HepG2 (cell line): ENCODE measurements around the gene SH3PXD2A. TPM values are rescaled to one million over a fixed set of nuclear protein-coding genes. Genes with fewer than 3 reads are reported as not detected.

ENCODE experiments used
- CAMTA2 ChIP-seq: sonication (generic); formaldehyde crosslinking; IDR thresholded peaks from 2 replicates; pipeline ENCODE4 v1.4.0; 2020; ENCODE audit warnings: mild to moderate bottlenecking, missing genetic modification reagents, borderline replicate concordance
- CEBPB ChIP-seq: IDR thresholded peaks from 2 replicates; pipeline ENCODE4 v1.6.1; 2011; ENCODE audit warnings: low read depth, low read length, improper control_type of control experiment, borderline replicate concordance
- FOXK1 ChIP-seq: sonication (generic); formaldehyde crosslinking; IDR thresholded peaks from 2 replicates; pipeline ENCODE4 v1.4.0; 2020; ENCODE audit warnings: low read depth, missing genetic modification reagents, borderline replicate concordance
- HBP1 ChIP-seq: IDR thresholded peaks from 2 replicates; pipeline ENCODE4 v1.6.1; 2016; ENCODE audit warnings: low read depth, control low read depth
- HMGXB4 ChIP-seq, 2 experiments: sonication (generic) in 1 of 2; formaldehyde crosslinking in 1 of 2; IDR thresholded peaks; 2 replicates each; pipeline versions ENCODE4 v1.4.0 to v1.6.1; 2018 to 2020; ENCODE audit warnings: missing genetic modification reagents in 2 of 2, borderline replicate concordance in 1 of 2, low read depth in 1 of 2, mild to moderate bottlenecking in 1 of 2, missing biosample characterization in 1 of 2
- MTA3 ChIP-seq: sonication (generic); formaldehyde crosslinking; IDR thresholded peaks from 2 replicates; pipeline ENCODE4 v1.4.0; 2020; ENCODE audit warnings: missing genetic modification reagents
- RELA ChIP-seq: sonication (generic); formaldehyde crosslinking; IDR thresholded peaks from 2 replicates; pipeline ENCODE4 v1.4.0; 2020; ENCODE audit warnings: missing genetic modification reagents
- SMYD3 ChIP-seq: sonication (generic); formaldehyde crosslinking; IDR thresholded peaks from 2 replicates; pipeline ENCODE4 v1.8.1; 2023; ENCODE audit warnings: mild to moderate bottlenecking, missing genetic modification reagents
- TAF15 ChIP-seq: fragments of 200-400 bp; formaldehyde crosslinking; IDR thresholded peaks from one replicate; pipeline ENCODE4 v1.6.1; 2018; ENCODE audit warnings: mild to moderate bottlenecking, low read depth, low read length; ENCODE audit not compliant: poor library complexity, severe bottlenecking
- TARDBP ChIP-seq: sonication (generic); formaldehyde crosslinking; IDR thresholded peaks from 2 replicates; pipeline ENCODE4 v1.8.0; 2022; ENCODE audit warnings: mild to moderate bottlenecking, missing genetic modification reagents
- YEATS2 ChIP-seq: sonication (generic); formaldehyde crosslinking; IDR thresholded peaks from 2 replicates; pipeline ENCODE4 v1.4.0; 2020; ENCODE audit warnings: missing genetic modification reagents, borderline replicate concordance
- ZFP36L1 ChIP-seq: sonication (generic); formaldehyde crosslinking; IDR thresholded peaks from 2 replicates; pipeline ENCODE4 v1.8.0; 2022; ENCODE audit warnings: mild to moderate bottlenecking, missing genetic modification reagents, moderate library complexity
- ZGPAT ChIP-seq: IDR thresholded peaks from 2 replicates; pipeline ENCODE4 v1.6.1; 2016; ENCODE audit warnings: mild to moderate bottlenecking
- ZMYM3 ChIP-seq: sonication (generic); formaldehyde crosslinking; IDR thresholded peaks from 2 replicates; pipeline ENCODE4 v1.5.1; 2020; ENCODE audit warnings: mild to moderate bottlenecking, missing genetic modification reagents
- ZNF605 ChIP-seq: sonication (generic); formaldehyde crosslinking; IDR thresholded peaks from 2 replicates; pipeline ENCODE4 v1.8.0; 2022; ENCODE audit warnings: mild to moderate bottlenecking, missing genetic modification reagents
- ZSCAN31 ChIP-seq: sonication (generic); formaldehyde crosslinking; IDR thresholded peaks from 2 replicates; pipeline ENCODE4 v1.5.0; 2020; ENCODE audit warnings: low read depth, mild to moderate bottlenecking, missing genetic modification reagents
- polyA plus RNA-seq, 8 experiments: library from polyadenylated mRNA; depleted of rRNA in 3 of 8; stranded (reverse) in 7 of 8; unstranded in 1 of 8; fragments of >200 nt; fragmentation: Illumina TruSeq in 4 of 8; extraction: Trizol in 4 of 8; gene quantifications; 2 replicates each; pipeline versions ENCODE4 v1.2.1 to v1.2.3, GENCODE V29; 2011 to 2016; ENCODE audit warnings: low read depth in 4 of 8, missing spikeins in 1 of 8, mixed read lengths in 1 of 8; ENCODE audit not compliant: insufficient read depth in 1 of 8
- total RNA-seq, 5 experiments: library from RNA; depleted of rRNA; stranded (reverse); fragments of >200 nt; fragmentation: Illumina TruSeq; extraction: Trizol; gene quantifications; 2 replicates each; pipeline ENCODE4 v1.2.3, GENCODE V29; 2016; ENCODE audit warnings: low read depth in 1 of 5
- TF ChIP-seq, protein P1 (sequence below): IDR thresholded peaks from 2 replicates; pipeline ENCODE4 v1.6.1; 2016; ENCODE audit warnings: low read depth
- TF ChIP-seq, protein P2 (sequence below): IDR thresholded peaks from 2 replicates; pipeline ENCODE4 v1.6.1; 2016; ENCODE audit warnings: missing biosample characterization, missing genetic modification reagents, low read depth
- TF ChIP-seq, protein P3 (sequence below): IDR thresholded peaks from 2 replicates; pipeline ENCODE4 v1.6.1; 2016

SH3PXD2A gene
- total and polyA plus RNA-seq, 2 of the 13 experiments (the other 11 are each of a cell fraction or from before 2014, with no cell fraction given), result 11.1 to 11.3 TPM

DNA sequence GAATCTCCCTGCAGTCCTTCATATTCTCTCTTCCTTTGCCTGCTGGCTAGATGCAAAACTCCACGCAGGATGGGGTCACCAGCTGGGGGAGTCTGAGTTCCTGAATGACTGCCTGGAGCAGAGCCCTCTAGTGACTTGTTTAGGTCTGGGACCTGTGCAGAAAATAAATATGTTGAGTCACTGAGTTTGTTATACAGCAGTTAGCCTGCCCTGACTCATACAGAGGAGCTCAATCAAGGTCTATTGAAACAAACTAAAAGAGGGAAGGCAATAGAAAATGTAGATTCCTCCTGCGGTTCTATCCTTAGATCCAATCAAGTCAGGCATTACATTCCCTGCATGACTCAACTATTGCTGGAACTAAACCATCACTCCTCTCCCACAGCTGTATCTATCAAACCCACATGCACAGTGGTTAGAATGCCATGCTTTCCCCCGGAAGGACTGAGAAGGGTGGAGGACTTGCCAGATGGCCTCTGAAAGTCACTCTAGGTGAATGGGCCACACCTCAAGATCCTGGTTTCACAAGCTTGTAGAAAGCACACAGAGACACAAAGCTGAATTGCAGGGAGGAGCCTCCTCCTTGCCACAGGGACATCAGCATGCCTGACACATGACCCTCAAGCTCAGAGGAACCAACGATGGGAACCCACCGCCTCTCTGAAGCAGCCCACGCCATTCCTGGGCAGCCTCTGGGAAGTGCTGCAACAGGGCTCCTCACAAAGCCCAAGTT is 73.9 kb downstream of the SH3PXD2A start (continued):
- no peak for TF ChIP-seq HBP1 (CRISPR knock-in tag)
- TF ChIP-seq, protein P1, sequence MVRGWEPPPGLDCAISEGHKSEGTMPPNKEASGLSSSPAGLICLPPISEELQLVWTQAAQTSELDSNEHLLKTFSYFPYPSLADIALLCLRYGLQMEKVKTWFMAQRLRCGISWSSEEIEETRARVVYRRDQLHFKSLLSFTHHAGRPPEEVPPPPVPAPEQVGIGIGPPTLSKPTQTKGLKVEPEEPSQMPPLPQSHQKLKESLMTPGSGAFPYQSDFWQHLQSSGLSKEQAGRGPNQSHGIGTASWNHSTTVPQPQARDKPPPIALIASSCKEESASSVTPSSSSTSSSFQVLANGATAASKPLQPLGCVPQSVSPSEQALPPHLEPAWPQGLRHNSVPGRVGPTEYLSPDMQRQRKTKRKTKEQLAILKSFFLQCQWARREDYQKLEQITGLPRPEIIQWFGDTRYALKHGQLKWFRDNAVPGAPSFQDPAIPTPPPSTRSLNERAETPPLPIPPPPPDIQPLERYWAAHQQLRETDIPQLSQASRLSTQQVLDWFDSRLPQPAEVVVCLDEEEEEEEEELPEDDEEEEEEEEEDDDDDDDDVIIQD (CRISPR knock-in tag), result no peak
- TF ChIP-seq CAMTA2 (CRISPR knock-in tag), result no peak
- no peak for TF ChIP-seq ZSCAN31 (CRISPR knock-in tag)
- TF ChIP-seq CEBPB, result no peak
- TF ChIP-seq, protein P2, sequence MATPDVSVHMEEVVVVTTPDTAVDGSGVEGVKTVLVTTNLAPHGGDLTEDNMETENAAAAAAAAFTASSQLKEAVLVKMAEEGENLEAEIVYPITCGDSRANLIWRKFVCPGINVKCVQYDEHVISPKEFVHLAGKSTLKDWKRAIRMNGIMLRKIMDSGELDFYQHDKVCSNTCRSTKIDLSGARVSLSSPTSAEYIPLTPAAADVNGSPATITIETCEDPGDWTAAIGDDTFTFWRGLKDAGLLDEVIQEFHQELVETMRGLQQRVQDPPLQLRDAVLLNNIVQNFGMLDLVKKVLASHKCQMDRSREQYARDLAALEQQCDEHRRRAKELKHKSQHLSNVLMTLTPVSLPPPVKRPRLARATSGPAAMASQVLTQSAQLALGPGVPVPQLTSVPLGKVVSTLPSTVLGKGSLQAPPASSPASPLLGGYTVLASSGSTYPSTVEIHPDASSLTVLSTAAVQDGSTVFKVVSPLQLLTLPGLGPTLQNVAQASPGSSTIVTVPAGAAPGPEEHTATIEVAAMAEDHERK, result no peak
- TF ChIP-seq ZGPAT (CRISPR knock-in tag), result 0 out of 2 replicates have a peak, but pooled peaks have one; percentile 35
- no peak for TF ChIP-seq ZNF605 (CRISPR knock-in tag)
- TF ChIP-seq, protein P3, sequence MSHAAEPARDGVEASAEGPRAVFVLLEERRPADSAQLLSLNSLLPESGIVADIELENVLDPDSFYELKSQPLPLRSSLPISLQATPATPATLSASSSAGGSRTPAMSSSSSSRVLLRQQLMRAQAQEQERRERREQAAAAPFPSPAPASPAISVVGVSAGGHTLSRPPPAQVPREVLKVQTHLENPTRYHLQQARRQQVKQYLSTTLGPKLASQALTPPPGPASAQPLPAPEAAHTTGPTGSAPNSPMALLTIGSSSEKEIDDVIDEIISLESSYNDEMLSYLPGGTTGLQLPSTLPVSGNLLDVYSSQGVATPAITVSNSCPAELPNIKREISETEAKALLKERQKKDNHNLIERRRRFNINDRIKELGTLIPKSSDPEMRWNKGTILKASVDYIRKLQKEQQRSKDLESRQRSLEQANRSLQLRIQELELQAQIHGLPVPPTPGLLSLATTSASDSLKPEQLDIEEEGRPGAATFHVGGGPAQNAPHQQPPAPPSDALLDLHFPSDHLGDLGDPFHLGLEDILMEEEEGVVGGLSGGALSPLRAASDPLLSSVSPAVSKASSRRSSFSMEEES (CRISPR knock-in tag), result no peak
- TF ChIP-seq MTA3 (CRISPR knock-in tag), result no peak
- TF ChIP-seq SMYD3, result no peak
- TF ChIP-seq TAF15, result no peak
- 0 out of 4 replicates have a peak, but pooled peaks of 1 of the 2 experiments have one; percentile 41 for TF ChIP-seq HMGXB4 (CRISPR knock-in tag; IDR thresholded peaks at IDR 0.05; ENCODE audit: borderline replicate concordance in 1 of 2, low read depth in 1 of 2)
- TF ChIP-seq YEATS2 (CRISPR knock-in tag), result no peak
- 0 out of 2 replicates have a peak, but pooled peaks have one; percentile 35 for TF ChIP-seq TARDBP
- TF ChIP-seq RELA (CRISPR knock-in tag), result no peak
- TF ChIP-seq FOXK1 (CRISPR knock-in tag), result 0 out of 2 replicates have a peak, but pooled peaks have one; percentile 22
- no peak for TF ChIP-seq ZFP36L1 (CRISPR knock-in tag)
- 0 out of 2 replicates have a peak, but pooled peaks have one; percentile 12 for TF ChIP-seq ZMYM3 (CRISPR knock-in tag)
